HEK293 (cell line): ENCODE results near the gene ARHGAP15.

Source experiments
- CTCF ChIA-PET: fragments of 350-600 bp; formaldehyde crosslinking; extraction: SDS; loops from one replicate; lab custom pipeline; 2021; ENCODE audit warnings: antibody characterized with exemption; lab: Yijun Ruan, JAX
- POLR2A ChIA-PET: fragments of 300-600 bp; formaldehyde crosslinking; extraction: SDS; loops from one replicate; lab custom pipeline; 2020; ENCODE audit warnings: antibody characterized with exemption, inconsistent platforms; lab: Yijun Ruan, JAX
- H3K27ac ChIP-seq: fragments of 200-500 bp; sonication (Bioruptor generic); 2 replicates; pipeline ENCODE4 v1.5.1; 2014; ENCODE audit warnings: low read depth, low read length, control low read depth, inconsistent platforms; ENCODE audit errors: extremely low read depth
- H3K36me3 ChIP-seq, 2 experiments: fragments of 200-500 bp in 1 of 2; sonication (Bioruptor generic) in 1 of 2; 1 replicate in 1 of 2; 2 replicates in 1 of 2; pipeline ENCODE4 v1.5.1; 2014 to 2017; ENCODE audit warnings: inconsistent platforms in 2 of 2, low read length in 2 of 2; ENCODE audit not compliant: control insufficient read depth in 2 of 2, insufficient read depth in 1 of 2
- H3K4me1 ChIP-seq: fragments of 200-500 bp; sonication (Bioruptor generic); 2 replicates; pipeline ENCODE4 v1.5.1; 2014; ENCODE audit warnings: mild to moderate bottlenecking, low read length, inconsistent platforms; ENCODE audit not compliant: control insufficient read depth, insufficient read depth
- H3K4me3 ChIP-seq: 2 replicates; pipeline ENCODE4 v1.5.1; 2011; ENCODE audit warnings: low read depth, mild to moderate bottlenecking, control low read depth, low read length, moderate library complexity
- H3K9me3 ChIP-seq: fragments of 200-500 bp; sonication (Bioruptor generic); 2 replicates; pipeline ENCODE4 v1.5.1; 2014; ENCODE audit warnings: low read depth, low read length, inconsistent platforms; ENCODE audit not compliant: control insufficient read depth, insufficient read depth
- BCL11B ChIP-seq: fragments of 450-650 bp; formaldehyde crosslinking; IDR thresholded peaks from 2 replicates; pipeline ENCODE4 v1.5.1; 2016; ENCODE audit warnings: low read depth, missing biosample characterization, missing genetic modification characterization
- FEZF1 ChIP-seq: fragments of 450-650 bp; formaldehyde crosslinking; IDR thresholded peaks from 2 replicates; pipeline ENCODE4 v1.5.1; 2016; ENCODE audit warnings: missing biosample characterization, missing genetic modification characterization
- HOXA7 ChIP-seq: sonication (generic); formaldehyde crosslinking; IDR thresholded peaks from 2 replicates; pipeline ENCODE4 v1.8.1; 2022; ENCODE audit warnings: missing genetic modification reagents, borderline replicate concordance
- KLF1 ChIP-seq: fragments of 450-650 bp; formaldehyde crosslinking; IDR thresholded peaks from 2 replicates; pipeline ENCODE4 v1.5.1; 2016; ENCODE audit warnings: missing biosample characterization, missing genetic modification characterization
- MEIS1 ChIP-seq: sonication (generic); formaldehyde crosslinking; IDR thresholded peaks from 2 replicates; pipeline ENCODE4 v1.8.1; 2022; ENCODE audit warnings: missing genetic modification reagents, mild to moderate bottlenecking, borderline replicate concordance
- MYNN ChIP-seq: fragments of 450-650 bp; formaldehyde crosslinking; IDR thresholded peaks from 2 replicates; pipeline ENCODE4 v1.5.1; 2016; ENCODE audit warnings: missing biosample characterization, missing genetic modification characterization, borderline replicate concordance
- PRDM10 ChIP-seq: fragments of 450-650 bp; formaldehyde crosslinking; IDR thresholded peaks from 2 replicates; pipeline ENCODE4 v1.5.1; 2016; ENCODE audit warnings: missing biosample characterization, missing genetic modification characterization
- SALL2 ChIP-seq: fragments of 450-650 bp; formaldehyde crosslinking; IDR thresholded peaks from 2 replicates; pipeline ENCODE4 v1.5.0; 2017; ENCODE audit warnings: missing biosample characterization, mild to moderate bottlenecking, missing genetic modification characterization, borderline replicate concordance
- ZBTB1 ChIP-seq: fragments of 450-650 bp; formaldehyde crosslinking; IDR thresholded peaks from 2 replicates; pipeline ENCODE4 v1.5.1; 2016; ENCODE audit warnings: missing biosample characterization, missing genetic modification characterization
- ZBTB17 ChIP-seq: fragments of 450-650 bp; formaldehyde crosslinking; IDR thresholded peaks from 2 replicates; pipeline ENCODE4 v1.5.1; 2016; ENCODE audit warnings: missing biosample characterization, missing genetic modification characterization
- ZFP41 ChIP-seq: fragments of 450-650 bp; formaldehyde crosslinking; IDR thresholded peaks from 2 replicates; pipeline ENCODE4 v1.5.1; 2016; ENCODE audit warnings: missing biosample characterization, missing genetic modification characterization, borderline replicate concordance
- ZNF140 ChIP-seq: fragments of 450-650 bp; formaldehyde crosslinking; IDR thresholded peaks from 2 replicates; pipeline ENCODE4 v1.5.1; 2016; ENCODE audit warnings: missing biosample characterization, missing genetic modification characterization
- ZNF202 ChIP-seq: fragments of 450-650 bp; formaldehyde crosslinking; IDR thresholded peaks from 2 replicates; pipeline ENCODE4 v1.5.1; 2016; ENCODE audit warnings: missing biosample characterization, missing genetic modification characterization, borderline replicate concordance
- ZNF23 ChIP-seq: fragments of 450-650 bp; formaldehyde crosslinking; IDR thresholded peaks from 2 replicates; pipeline ENCODE4 v1.5.1; 2016; ENCODE audit warnings: missing biosample characterization, missing genetic modification characterization, borderline replicate concordance
- ZNF350 ChIP-seq: fragments of 450-650 bp; formaldehyde crosslinking; IDR thresholded peaks from 2 replicates; pipeline ENCODE4 v1.5.0; 2017; ENCODE audit warnings: missing biosample characterization, mild to moderate bottlenecking, missing genetic modification characterization
- ZNF366 ChIP-seq: fragments of 450-650 bp; formaldehyde crosslinking; conservative IDR thresholded peaks from 2 replicates; pipeline ENCODE4 v1.5.1; 2016; ENCODE audit warnings: missing biosample characterization, missing genetic modification characterization
- ZNF596 ChIP-seq: fragments of 450-650 bp; IDR thresholded peaks from 2 replicates; pipeline ENCODE4 v1.5.0; 2018; ENCODE audit warnings: missing biosample characterization, mild to moderate bottlenecking, missing genetic modification characterization, moderate library complexity
- ZNF610 ChIP-seq: fragments of 450-650 bp; formaldehyde crosslinking; IDR thresholded peaks from 2 replicates; pipeline ENCODE4 v1.5.1; 2016; ENCODE audit warnings: missing biosample characterization, missing genetic modification characterization, borderline replicate concordance
- ZNF777 ChIP-seq: fragments of 450-650 bp; formaldehyde crosslinking; IDR thresholded peaks from 2 replicates; pipeline ENCODE4 v1.5.1; 2017; ENCODE audit warnings: missing biosample characterization, missing genetic modification characterization, borderline replicate concordance
- TF ChIP-seq, protein P1 (sequence below): fragments of 450-650 bp; formaldehyde crosslinking; conservative IDR thresholded peaks from 2 replicates; pipeline ENCODE4 v1.5.1; 2016; ENCODE audit warnings: low read depth, missing biosample characterization, missing genetic modification characterization
- TF ChIP-seq, protein P2 (sequence below): fragments of 450-650 bp; formaldehyde crosslinking; optimal IDR thresholded peaks from 2 replicates; pipeline ENCODE3; 2016; ENCODE audit warnings: missing biosample characterization, mild to moderate bottlenecking, missing genetic modification characterization

Gene ARHGAP15

GRCh38 chr2:143719406-143719805 lies 590.2 kb downstream of the ARHGAP15 start:
- Histone ChIP-seq H3K4me1 (no peaks in the 10 kb centered on the region), H3K4me3 (no peak overlapping the region), H3K9me3 (no peaks in the 10 kb centered on the region), H3K36me3 (no peaks in the 10 kb centered on the region), H3K27ac (no peak overlapping the region)
- TF ChIP-seq MYNN (tag by site-specific recombination) = no peak
- no peak for TF ChIP-seq PRDM10
- TF ChIP-seq ZNF366 (tag by site-specific recombination) = no peak
- TF ChIP-seq FEZF1 (tag by site-specific recombination) = no peak
- TF ChIP-seq ZNF140 = no peak
- TF ChIP-seq, protein P1, sequence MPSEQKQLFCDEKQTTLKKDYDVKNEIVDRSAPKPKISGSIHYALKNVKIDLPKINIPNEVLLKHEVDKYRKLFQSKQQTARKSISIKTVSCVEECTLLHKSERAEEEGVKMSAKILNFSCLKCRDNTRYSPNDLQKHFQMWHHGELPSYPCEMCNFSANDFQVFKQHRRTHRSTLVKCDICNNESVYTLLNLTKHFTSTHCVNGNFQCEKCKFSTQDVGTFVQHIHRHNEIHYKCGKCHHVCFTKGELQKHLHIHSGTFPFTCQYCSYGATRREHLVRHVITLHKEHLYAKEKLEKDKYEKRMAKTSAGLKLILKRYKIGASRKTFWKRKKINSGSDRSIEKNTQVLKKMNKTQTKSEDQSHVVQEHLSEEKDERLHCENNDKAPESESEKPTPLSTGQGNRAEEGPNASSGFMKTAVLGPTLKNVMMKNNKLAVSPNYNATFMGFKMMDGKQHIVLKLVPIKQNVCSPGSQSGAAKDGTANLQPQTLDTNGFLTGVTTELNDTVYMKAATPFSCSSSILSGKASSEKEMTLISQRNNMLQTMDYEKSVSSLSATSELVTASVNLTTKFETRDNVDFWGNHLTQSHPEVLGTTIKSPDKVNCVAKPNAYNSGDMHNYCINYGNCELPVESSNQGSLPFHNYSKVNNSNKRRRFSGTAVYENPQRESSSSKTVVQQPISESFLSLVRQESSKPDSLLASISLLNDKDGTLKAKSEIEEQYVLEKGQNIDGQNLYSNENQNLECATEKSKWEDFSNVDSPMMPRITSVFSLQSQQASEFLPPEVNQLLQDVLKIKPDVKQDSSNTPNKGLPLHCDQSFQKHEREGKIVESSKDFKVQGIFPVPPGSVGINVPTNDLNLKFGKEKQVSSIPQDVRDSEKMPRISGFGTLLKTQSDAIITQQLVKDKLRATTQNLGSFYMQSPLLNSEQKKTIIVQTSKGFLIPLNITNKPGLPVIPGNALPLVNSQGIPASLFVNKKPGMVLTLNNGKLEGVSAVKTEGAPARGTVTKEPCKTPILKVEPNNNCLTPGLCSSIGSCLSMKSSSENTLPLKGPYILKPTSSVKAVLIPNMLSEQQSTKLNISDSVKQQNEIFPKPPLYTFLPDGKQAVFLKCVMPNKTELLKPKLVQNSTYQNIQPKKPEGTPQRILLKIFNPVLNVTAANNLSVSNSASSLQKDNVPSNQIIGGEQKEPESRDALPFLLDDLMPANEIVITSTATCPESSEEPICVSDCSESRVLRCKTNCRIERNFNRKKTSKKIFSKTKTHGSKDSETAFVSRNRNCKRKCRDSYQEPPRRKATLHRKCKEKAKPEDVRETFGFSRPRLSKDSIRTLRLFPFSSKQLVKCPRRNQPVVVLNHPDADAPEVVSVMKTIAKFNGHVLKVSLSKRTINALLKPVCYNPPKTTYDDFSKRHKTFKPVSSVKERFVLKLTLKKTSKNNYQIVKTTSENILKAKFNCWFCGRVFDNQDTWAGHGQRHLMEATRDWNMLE = no peak
- no peak for TF ChIP-seq ZNF777
- TF ChIP-seq ZNF610 (tag by site-specific recombination) = no peak
- no peak for TF ChIP-seq ZFP41
- no peak for TF ChIP-seq ZNF350 (tag by site-specific recombination)
- TF ChIP-seq ZBTB1 (tag by site-specific recombination) = no peak
- no peak for TF ChIP-seq MEIS1 (CRISPR knock-in tag)
- no peak for TF ChIP-seq BCL11B (tag by site-specific recombination)
- no peak for TF ChIP-seq ZNF23
- no peak for TF ChIP-seq SALL2 (tag by site-specific recombination)
- no peak for TF ChIP-seq KLF1 (tag by site-specific recombination)
- no peak for TF ChIP-seq HOXA7 (CRISPR knock-in tag)
- no peak for TF ChIP-seq ZBTB17 (tag by site-specific recombination)
- POLR2A ChIA-PET = no interaction called here
- CTCF ChIA-PET = no interaction called here

DNA sequence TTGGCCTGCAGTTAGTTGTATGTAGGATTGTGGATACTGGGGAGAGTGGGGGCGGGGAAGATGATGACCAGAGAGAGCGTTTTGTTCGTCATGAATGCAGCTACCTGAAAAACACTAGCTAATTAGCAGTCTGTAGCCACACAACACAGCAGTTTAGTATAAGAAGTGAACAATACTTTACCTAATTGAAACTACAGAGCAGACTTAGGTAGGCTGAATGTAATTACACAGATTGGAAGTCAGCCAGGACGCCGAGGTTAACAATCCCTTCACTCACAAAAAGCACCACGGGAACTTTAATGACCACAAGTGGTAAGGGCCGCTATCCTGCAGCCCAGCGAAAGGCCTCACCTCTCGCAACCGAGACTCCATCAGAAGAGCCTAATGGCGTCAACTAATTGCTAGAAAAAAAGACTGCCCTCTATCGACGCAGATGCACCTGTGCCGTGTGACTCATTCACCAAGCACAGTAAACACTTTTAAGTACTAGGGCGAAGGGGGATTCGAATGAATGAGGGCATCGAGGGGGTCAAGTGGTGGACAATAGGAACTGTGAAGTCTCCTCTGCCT lies 591.0 kb downstream of the ARHGAP15 start:
- CTCF ChIA-PET = no interaction called here
- no peak overlapping the region for H3K27ac ChIP-seq
- POLR2A ChIA-PET = no interaction called here
- H3K36me3 ChIP-seq = no peaks in the 10 kb centered on the region
- H3K9me3 ChIP-seq = no peaks in the 10 kb centered on the region
- H3K4me3 ChIP-seq = no peak overlapping the region
- H3K4me1 ChIP-seq = no peaks in the 10 kb centered on the region
- TF ChIP-seq ZNF596 (tag by site-specific recombination) = no peak
- no peak for TF ChIP-seq ZNF202 (tag by site-specific recombination)
- no peak for TF ChIP-seq ZNF610 (tag by site-specific recombination)
- TF ChIP-seq, protein P2, sequence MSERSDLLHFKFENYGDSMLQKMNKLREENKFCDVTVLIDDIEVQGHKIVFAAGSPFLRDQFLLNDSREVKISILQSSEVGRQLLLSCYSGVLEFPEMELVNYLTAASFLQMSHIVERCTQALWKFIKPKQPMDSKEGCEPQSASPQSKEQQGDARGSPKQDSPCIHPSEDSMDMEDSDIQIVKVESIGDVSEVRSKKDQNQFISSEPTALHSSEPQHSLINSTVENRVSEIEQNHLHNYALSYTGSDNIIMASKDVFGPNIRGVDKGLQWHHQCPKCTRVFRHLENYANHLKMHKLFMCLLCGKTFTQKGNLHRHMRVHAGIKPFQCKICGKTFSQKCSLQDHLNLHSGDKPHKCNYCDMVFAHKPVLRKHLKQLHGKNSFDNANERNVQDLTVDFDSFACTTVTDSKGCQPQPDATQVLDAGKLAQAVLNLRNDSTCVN (tag by site-specific recombination) = no peak
